Gastroesophageal sphincter (tissue), 4 donors: ENCODE results near the gene NXPH4. TPM values are rescaled to one million over a fixed set of nuclear protein-coding genes. Genes with fewer than 3 reads are reported as not detected.

Source experiments
- ATAC-seq: fragments of 150-250 bp; one replicate; pipeline ENCODE4 v1.9.1; 2016; ENCODE audit warnings: mild to moderate bottlenecking, moderate library complexity
- H3K27ac ChIP-seq, 4 donors: fragments of 200-600 bp; sonication (generic) in 3 of 4; 1 replicate in 3 of 4; 2 replicates in 1 of 4; pipeline ENCODE4 v1.5.1; 2016 to 2019
- H3K27me3 ChIP-seq: fragments of 200-600 bp; sonication (generic); one replicate; pipeline ENCODE4 v1.5.1; 2019
- H3K36me3 ChIP-seq, 2 donors: fragments of 200-600 bp; sonication (generic); one replicate each; pipeline ENCODE4 v1.5.1; 2019; ENCODE audit warnings: control low read depth in 1 of 2
- H3K4me1 ChIP-seq, 3 donors: fragments of 200-600 bp; sonication (generic); 1 replicate in 2 of 3; 2 replicates in 1 of 3; pipeline ENCODE4 v1.5.1; 2016 to 2019; ENCODE audit warnings: control low read depth in 2 of 3
- H3K4me3 ChIP-seq, 2 donors: fragments of 200-600 bp; sonication (generic); one replicate each; pipeline ENCODE4 v1.5.1; 2019; ENCODE audit warnings: mild to moderate bottlenecking in 1 of 2, moderate library complexity in 1 of 2
- H3K9me3 ChIP-seq, 3 donors: fragments of 200-600 bp; sonication (generic); one replicate each; pipeline ENCODE4 v1.5.1; 2017 to 2019; ENCODE audit warnings: control low read depth in 2 of 3
- EP300 ChIP-seq: sonication (generic); formaldehyde crosslinking; IDR thresholded peaks from one replicate; pipeline ENCODE4 v1.6.1; 2017; ENCODE audit warnings: antibody characterized with exemption, mild to moderate bottlenecking
- POLR2A ChIP-seq, 2 donors: fragments of 450-650 bp; IDR thresholded peaks; one replicate each; pipeline ENCODE4 v1.6.1; 2017; ENCODE audit warnings: antibody characterized with exemption in 2 of 2, mild to moderate bottlenecking in 2 of 2, moderate library complexity in 1 of 2
- POLR2AphosphoS5 ChIP-seq: sonication (generic); formaldehyde crosslinking; IDR thresholded peaks from one replicate; pipeline ENCODE4 v1.6.1; 2017; ENCODE audit warnings: antibody characterized with exemption
- WGBS, 2 donors: methylation state at CpG; one replicate each; pipeline ENCODE4 v1.1.5; 2018; ENCODE audit warnings: low coverage in 1 of 2; 5-methylcytosine and 5-hydroxymethylcytosine counted together
- total RNA-seq, 4 donors: library from RNA; depleted of rRNA; stranded (reverse); fragments of >200 nt; gene quantifications; one replicate each; pipeline ENCODE4 v1.1.0, GENCODE V29; 2016
- TF ChIP-seq, protein P1 (sequence below), 4 experiments: fragments of 200-600 bp in 2 of 4; fragments of 450-650 bp in 2 of 4; sonication (generic) in 1 of 4; IDR thresholded peaks; one replicate each; pipeline ENCODE4 v1.5.1; 2017 to 2019; ENCODE audit warnings: antibody characterized with exemption in 4 of 4, mild to moderate bottlenecking in 2 of 4, moderate library complexity in 2 of 4

Gene NXPH4
- total RNA-seq, 4 donors from 2014 or later = 1.1 TPM; not detected in 3

- Histone ChIP-seq H3K36me3 (peaks cover 0 to 41% of the 10 kb centered on the region in 2 donors), H3K9me3 (no peaks in the 10 kb centered on the region), H3K27ac (no peak overlapping the region), H3K4me1 (peaks cover 0 to 55% (median 17%) of the 10 kb centered on the region in 3 donors), H3K27me3 (peaks cover 46% of the 10 kb centered on the region), H3K4me3 (no peak overlapping the region)
- TF ChIP-seq POLR2AphosphoS5 = no peak
- no peak for ATAC-seq
- WGBS, 2 donors = 59% methylated on average over 3 of the region's 4 CpGs; no CpG with 5 or more reads in 1 of the 2 donors
Measured at GRCh38 chr12:57213763-57214397, 2.7 kb upstream of the NXPH4 start.

GRCh38 chr12:57214398-57214781, 2.2 kb upstream of the NXPH4 start:
- peaks cover 51% of the 10 kb centered on the region for H3K27me3 ChIP-seq
- H3K4me1 ChIP-seq = peaks cover 0 to 52% (median 17%) of the 10 kb centered on the region in 3 donors
- H3K36me3 ChIP-seq = peaks cover 0 to 36% of the 10 kb centered on the region in 2 donors
- TF ChIP-seq EP300 (no peak), POLR2AphosphoS5 (no peak), POLR2A (IDR thresholded peaks at IDR 0.05) (no peak)
- TF ChIP-seq, protein P1, sequence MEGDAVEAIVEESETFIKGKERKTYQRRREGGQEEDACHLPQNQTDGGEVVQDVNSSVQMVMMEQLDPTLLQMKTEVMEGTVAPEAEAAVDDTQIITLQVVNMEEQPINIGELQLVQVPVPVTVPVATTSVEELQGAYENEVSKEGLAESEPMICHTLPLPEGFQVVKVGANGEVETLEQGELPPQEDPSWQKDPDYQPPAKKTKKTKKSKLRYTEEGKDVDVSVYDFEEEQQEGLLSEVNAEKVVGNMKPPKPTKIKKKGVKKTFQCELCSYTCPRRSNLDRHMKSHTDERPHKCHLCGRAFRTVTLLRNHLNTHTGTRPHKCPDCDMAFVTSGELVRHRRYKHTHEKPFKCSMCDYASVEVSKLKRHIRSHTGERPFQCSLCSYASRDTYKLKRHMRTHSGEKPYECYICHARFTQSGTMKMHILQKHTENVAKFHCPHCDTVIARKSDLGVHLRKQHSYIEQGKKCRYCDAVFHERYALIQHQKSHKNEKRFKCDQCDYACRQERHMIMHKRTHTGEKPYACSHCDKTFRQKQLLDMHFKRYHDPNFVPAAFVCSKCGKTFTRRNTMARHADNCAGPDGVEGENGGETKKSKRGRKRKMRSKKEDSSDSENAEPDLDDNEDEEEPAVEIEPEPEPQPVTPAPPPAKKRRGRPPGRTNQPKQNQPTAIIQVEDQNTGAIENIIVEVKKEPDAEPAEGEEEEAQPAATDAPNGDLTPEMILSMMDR (IDR thresholded peaks at IDR 0.05) = peak in 3 of 4 experiments; percentile 66 to 81 (median 68)
- H3K4me3 ChIP-seq = no peak overlapping the region
- no peaks in the 10 kb centered on the region for H3K9me3 ChIP-seq
- 3% methylated on average over 8 of the region's 14 CpGs; no CpG with 5 or more reads in 1 of the 2 donors for WGBS, 2 donors
- no peak overlapping the region for H3K27ac ChIP-seq
- ATAC-seq = peak; percentile 48

GRCh38 chr12:57215065-57215464, 1.5 kb upstream of the NXPH4 start:
- no peaks in the 10 kb centered on the region for H3K9me3 ChIP-seq
- TF ChIP-seq POLR2AphosphoS5 (no peak), POLR2A (IDR thresholded peaks at IDR 0.05) (no peak), EP300 (no peak)
- TF ChIP-seq, protein P1 (IDR thresholded peaks at IDR 0.05) = no peak
- H3K36me3 ChIP-seq = peaks cover 0 to 29% of the 10 kb centered on the region in 2 donors
- WGBS, 2 donors = 21 to 22% methylated on average over 8 to 11 of the region's 11 CpGs
- H3K4me1 ChIP-seq = peaks cover 0 to 53% (median 17%) of the 10 kb centered on the region in 3 donors
- no peak overlapping the region for H3K27ac ChIP-seq
- ATAC-seq = no peak
- H3K4me3 ChIP-seq = no peak overlapping the region
- H3K27me3 ChIP-seq = peaks cover 58% of the 10 kb centered on the region

GRCh38 chr12:57215668-57216013, 953 bp upstream of the NXPH4 start:
- Histone ChIP-seq H3K36me3 (peaks cover 0 to 23% of the 10 kb centered on the region in 2 donors), H3K4me3 (peak overlapping the region in 1 of 2 donors; percentile 48), H3K27ac (no peak overlapping the region), H3K27me3 (peaks cover 64% of the 10 kb centered on the region), H3K4me1 (peaks cover 0 to 58% (median 17%) of the 10 kb centered on the region in 3 donors), H3K9me3 (no peaks in the 10 kb centered on the region)
- no peak for ATAC-seq
- TF ChIP-seq, protein P1 (IDR thresholded peaks at IDR 0.05) = no peak
- TF ChIP-seq POLR2AphosphoS5 (no peak), POLR2A (IDR thresholded peaks at IDR 0.05) (no peak), EP300 (no peak)
- 0 to 5% methylated on average over 1 to 4 of the region's 7 CpGs for WGBS, 2 donors

DNA sequence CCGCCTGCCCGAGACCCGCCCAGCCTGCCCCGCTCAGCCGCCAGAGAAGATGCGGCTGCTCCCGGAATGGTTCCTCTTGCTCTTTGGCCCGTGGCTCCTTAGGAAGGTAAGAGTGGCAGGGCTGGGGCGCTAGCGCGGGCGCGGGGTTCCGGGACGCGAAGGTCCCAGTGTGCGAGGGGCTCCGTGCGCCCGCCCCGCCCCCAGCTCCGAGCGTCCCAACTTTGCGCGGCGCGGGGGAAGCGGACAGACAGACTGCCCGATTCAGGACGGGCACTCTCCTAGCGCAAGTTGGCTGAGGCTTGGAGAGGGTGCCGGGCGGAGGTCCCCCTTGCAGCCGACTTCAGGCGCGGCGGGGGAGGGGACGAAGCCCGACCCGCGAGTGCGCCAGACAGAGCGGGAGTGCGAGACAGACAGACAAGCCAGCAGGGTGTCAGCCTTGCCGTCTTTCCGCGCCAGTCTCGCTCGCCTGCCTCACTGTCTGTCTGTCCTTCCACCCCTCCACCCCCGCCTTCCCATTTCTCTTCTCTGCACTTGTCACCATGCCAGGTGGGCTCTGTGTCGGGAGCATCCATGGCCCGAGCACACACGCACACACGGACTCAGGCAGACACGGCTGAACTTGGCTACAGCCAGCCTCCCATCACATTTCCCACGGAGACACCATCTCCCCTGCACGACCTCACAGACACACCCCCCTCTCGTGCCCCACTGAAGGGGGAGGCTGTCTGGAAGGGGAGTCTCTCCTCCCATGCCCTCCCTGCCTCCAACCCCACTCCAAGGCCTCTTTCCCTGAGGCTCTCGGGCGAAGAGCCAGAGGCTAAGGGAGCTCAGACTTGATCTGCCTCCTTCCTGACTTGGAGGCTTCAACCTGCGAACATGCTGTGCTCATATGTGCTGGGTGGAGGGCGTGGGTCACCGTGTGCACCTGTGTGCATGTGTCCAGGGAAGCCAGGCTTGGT, 606 bp downstream of the NXPH4 start:
- ATAC-seq = no peak
- TF ChIP-seq POLR2AphosphoS5 (no peak), POLR2A (IDR thresholded peaks at IDR 0.05) (no peak), EP300 (no peak)
- TF ChIP-seq, protein P1 (IDR thresholded peaks at IDR 0.05) = no peak
- 1 to 60% methylated on average over 1 to 16 of the region's 63 CpGs for WGBS, 2 donors
- H3K9me3 ChIP-seq = no peaks in the 10 kb centered on the region
- H3K27me3 ChIP-seq = peaks cover 79% of the 10 kb centered on the region
- peak overlapping the region; percentile 6 to 48 for H3K4me3 ChIP-seq
- no peak overlapping the region for H3K27ac ChIP-seq
- H3K36me3 ChIP-seq = peaks cover 0 to 8% of the 10 kb centered on the region in 2 donors
- H3K4me1 ChIP-seq = peaks cover 0 to 63% (median 17%) of the 10 kb centered on the region in 3 donors
